ENCODE measurements around the gene CKM. TPM values are rescaled to one million over a fixed set of nuclear protein-coding genes. Genes with fewer than 3 reads are reported as not detected.

The CKM gene
- total RNA-seq, 1 donor from 2014 or later = 3,974 TPM

DNA sequence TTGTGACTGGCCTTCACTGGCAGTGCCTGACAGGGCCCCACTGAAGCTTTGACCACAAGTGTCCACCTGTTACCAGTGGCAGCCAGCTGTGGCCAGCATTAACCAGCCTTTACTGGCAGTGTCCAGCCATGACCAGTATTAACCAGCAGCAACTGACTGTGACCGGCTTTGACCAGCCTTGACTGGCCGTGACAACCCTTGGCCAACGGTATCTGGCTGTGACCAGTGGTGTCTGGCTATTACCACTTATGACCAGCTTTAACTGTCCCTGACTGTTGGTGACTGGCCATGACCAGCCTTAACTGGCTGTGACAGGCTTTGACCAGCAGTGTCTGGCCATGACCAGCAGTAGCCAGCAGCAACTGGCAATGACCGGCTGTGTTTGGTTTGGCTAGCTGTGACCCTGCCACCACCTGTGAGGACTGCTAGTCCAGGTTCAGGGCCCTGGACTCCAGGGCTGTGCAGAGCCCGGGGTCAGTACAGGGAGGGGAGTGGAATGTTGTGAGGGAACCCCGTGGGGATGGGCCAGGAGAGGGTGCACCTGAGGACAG lies 32.2 kb downstream of the CKM start:
- Histone ChIP-seq H3K27ac (replicated peaks) (no peak overlapping the region), H3K36me3 (peaks cover 69% of the 10 kb centered on the region), H3K4me1 (peaks cover 16% of the 10 kb centered on the region), H3K4me3 (no peak overlapping the region), H3K27me3 (ENCODE audit: low read depth) (no peaks in the 10 kb centered on the region), H3K9me3 (replicated peaks) (peaks cover 11% of the 10 kb centered on the region)
- TF ChIP-seq CTCF (IDR thresholded peaks at IDR 0.05; ENCODE audit: borderline replicate concordance) = no peak
- intact Hi-C loops (cut with micrococcal nuclease) = no loop called here
- no peak for DNase-seq

- DNase-seq = no peak
- Histone ChIP-seq H3K27ac (replicated peaks) (no peak overlapping the region), H3K27me3 (ENCODE audit: low read depth) (no peaks in the 10 kb centered on the region), H3K36me3 (peaks cover 90% of the 10 kb centered on the region), H3K9me3 (replicated peaks) (no peaks in the 10 kb centered on the region), H3K4me1 (no peaks in the 10 kb centered on the region), H3K4me3 (no peak overlapping the region)
- TF ChIP-seq CTCF (IDR thresholded peaks at IDR 0.05; ENCODE audit: borderline replicate concordance) = no peak
- intact Hi-C loops (cut with micrococcal nuclease) = no loop called here
Measured at GRCh38 chr19:45283443-45284033, 39.1 kb downstream of the CKM start.

GRCh38 chr19:45280471-45280961 lies 42.2 kb downstream of the CKM start:
- H3K36me3 ChIP-seq = peaks cover 83% of the 10 kb centered on the region
- no peak for TF ChIP-seq CTCF (IDR thresholded peaks at IDR 0.05; ENCODE audit: borderline replicate concordance)
- intact Hi-C loops (cut with micrococcal nuclease) = no loop called here

DNA sequence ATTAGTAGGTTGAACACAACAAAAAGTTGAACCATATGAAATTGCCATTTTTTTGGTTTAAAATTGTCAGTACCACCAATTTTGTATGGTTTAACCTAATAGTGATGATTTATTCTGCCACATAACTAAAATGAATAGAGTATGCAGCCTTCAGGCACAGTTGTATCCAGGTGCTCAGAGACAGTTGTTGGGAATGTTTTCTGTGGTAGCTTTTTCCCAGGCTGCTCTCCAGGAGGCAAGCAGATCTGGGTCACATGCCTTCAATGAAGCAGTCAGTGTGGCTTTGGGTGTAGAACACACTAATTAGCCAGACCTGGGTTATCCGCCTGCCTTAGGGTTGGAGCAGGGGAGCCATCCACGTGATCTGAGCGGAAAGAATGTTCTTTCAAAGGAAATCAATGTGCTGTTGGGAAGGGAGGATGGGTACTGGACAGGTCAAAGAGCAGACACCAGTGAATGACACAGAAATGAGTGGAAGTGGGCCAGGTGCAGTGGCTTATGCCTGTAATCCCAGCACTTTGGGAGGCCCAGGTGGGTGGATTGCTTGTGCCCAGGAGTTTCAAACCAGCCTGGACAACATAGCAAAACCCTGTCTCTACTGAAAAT lies 43.0 kb downstream of the CKM start:
- no peaks in the 10 kb centered on the region for H3K27me3 ChIP-seq (ENCODE audit: low read depth)
- H3K4me3 ChIP-seq = no peak overlapping the region
- no peak overlapping the region for H3K27ac ChIP-seq (replicated peaks)
- H3K36me3 ChIP-seq = peaks cover 83% of the 10 kb centered on the region
- intact Hi-C loops (cut with micrococcal nuclease) = no loop called here
- no peak for DNase-seq
- no peak for TF ChIP-seq CTCF (IDR thresholded peaks at IDR 0.05; ENCODE audit: borderline replicate concordance)
- no peaks in the 10 kb centered on the region for H3K9me3 ChIP-seq (replicated peaks)
- no peaks in the 10 kb centered on the region for H3K4me1 ChIP-seq

More at GRCh38 chr19:45280471-45280961, 42.2 kb downstream of the CKM start:
- no peaks in the 10 kb centered on the region for H3K9me3 ChIP-seq (replicated peaks)
- H3K4me1 ChIP-seq = no peaks in the 10 kb centered on the region
- H3K27me3 ChIP-seq (ENCODE audit: low read depth) = no peaks in the 10 kb centered on the region
- H3K4me3 ChIP-seq = no peak overlapping the region
- DNase-seq = no peak
- H3K27ac ChIP-seq (replicated peaks) = no peak overlapping the region

DNA sequence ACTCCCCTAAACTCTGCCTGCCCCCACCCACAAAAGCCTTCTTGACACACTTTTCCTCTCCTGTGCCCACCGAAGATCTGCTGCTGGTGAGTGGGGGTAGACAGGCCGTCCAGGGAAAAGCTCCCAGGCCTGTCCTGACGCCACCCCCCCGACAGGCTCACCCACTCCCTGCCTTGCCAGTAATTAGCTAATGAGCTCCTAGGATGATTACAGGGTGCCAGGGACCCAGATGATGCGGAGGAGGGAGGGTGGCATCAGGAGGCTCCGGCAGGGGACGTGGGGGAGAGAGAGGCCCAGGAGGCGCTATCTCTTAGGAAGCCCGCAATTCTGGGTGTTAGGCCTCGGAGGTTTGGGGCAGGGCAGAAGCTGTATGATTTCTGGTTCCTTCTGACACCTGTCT lies 44.6 kb downstream of the CKM start:
- intact Hi-C loops (cut with micrococcal nuclease) = no loop called here
- H3K9me3 ChIP-seq (replicated peaks) = no peaks in the 10 kb centered on the region
- no peaks in the 10 kb centered on the region for H3K27me3 ChIP-seq (ENCODE audit: low read depth)
- DNase-seq = no peak
- no peak overlapping the region for H3K27ac ChIP-seq (replicated peaks)
- H3K36me3 ChIP-seq = peaks cover 86% of the 10 kb centered on the region
- H3K4me1 ChIP-seq = peaks cover 3% of the 10 kb centered on the region
- no peak for TF ChIP-seq CTCF (IDR thresholded peaks at IDR 0.05; ENCODE audit: borderline replicate concordance)
- no peak overlapping the region for H3K4me3 ChIP-seq

Measured in left ventricle myocardium inferior (tissue), 1 donor.